A673 (cell line): ENCODE data around the gene SPDYA. TPM values are rescaled to one million over a fixed set of nuclear protein-coding genes. Genes with fewer than 3 reads are reported as not detected.

Experiments used
- BruUV-seq: library from RNA; stranded (reverse); fragments of 400-500 nt; replicated peaks from 2 replicates; lab custom pipeline; 2021; lab: Mats Ljungman, UMichigan
- CTCF ChIA-PET: fragments of 300-600 bp; sonication (Branson Sonifier 250); formaldehyde crosslinking; loops from one replicate; lab custom pipeline; 2022; ENCODE audit warnings: antibody characterized with exemption; lab: Charles Lee
- POLR2A ChIA-PET: fragments of 300-600 bp; sonication (Branson Sonifier 250); formaldehyde crosslinking; loops from one replicate; lab custom pipeline; 2022; ENCODE audit warnings: antibody characterized with exemption; ENCODE audit not compliant: low non-redundant PET; lab: Charles Lee
- DNase-seq: peaks from one replicate; pipeline ENCODE4 v3.0.0-alpha.2; 2015; ENCODE audit warnings: low spot score
- H3K27ac ChIP-seq: fragments of 200-600 bp; sonication (generic); 2 replicates; pipeline ENCODE4 v1.5.1; 2016; ENCODE audit warnings: mixed run types, low read depth, mild to moderate bottlenecking, mixed read lengths, antibody characterized with exemption, low read length; ENCODE audit not compliant: poor library complexity, severe bottlenecking
- H3K27me3 ChIP-seq: fragments of 200-600 bp; sonication (generic); replicated peaks from 2 replicates; pipeline ENCODE4 v1.6.1; 2017; ENCODE audit warnings: mixed run types, low read depth, mild to moderate bottlenecking, mixed read lengths, antibody characterized with exemption, low read length; ENCODE audit not compliant: insufficient read depth, poor library complexity
- H3K36me3 ChIP-seq: fragments of 200-600 bp; sonication (generic); 2 replicates; pipeline ENCODE4 v1.6.1; 2016; ENCODE audit warnings: mixed run types, mild to moderate bottlenecking, mixed read lengths, antibody characterized with exemption, low read length; ENCODE audit not compliant: insufficient read depth, poor library complexity, severe bottlenecking
- H3K4me1 ChIP-seq: fragments of 200-600 bp; sonication (generic); 2 replicates; pipeline ENCODE4 v1.6.1; 2017; ENCODE audit warnings: mixed run types, mild to moderate bottlenecking, mixed read lengths, antibody characterized with exemption, low read length; ENCODE audit not compliant: insufficient read depth, poor library complexity, severe bottlenecking
- H3K4me3 ChIP-seq: fragments of 200-600 bp; sonication (generic); 2 replicates; pipeline ENCODE4 v1.5.1; 2016; ENCODE audit warnings: low read depth, mixed run types, mild to moderate bottlenecking, mixed read lengths, low read length; ENCODE audit not compliant: poor library complexity, severe bottlenecking
- H3K9me3 ChIP-seq: fragments of 200-600 bp; sonication (generic); 2 replicates; pipeline ENCODE4 v1.6.1; 2016; ENCODE audit warnings: mixed run types, low read depth, mild to moderate bottlenecking, mixed read lengths, antibody characterized with exemption, low read length; ENCODE audit not compliant: poor library complexity, severe bottlenecking
- CTCF ChIP-seq: fragments of 300-800, 200-600 bp; sonication (generic); conservative IDR thresholded peaks from 2 replicates; pipeline ENCODE4 v1.5.1; 2017; ENCODE audit warnings: low read depth, mild to moderate bottlenecking, antibody characterized with exemption, low read length, moderate library complexity, mixed read lengths
- EZH2 ChIP-seq: fragments of 200-600 bp; sonication (generic); IDR thresholded peaks from 2 replicates; pipeline ENCODE4 v1.6.1; 2017; ENCODE audit warnings: borderline replicate concordance, low read depth, mild to moderate bottlenecking, mixed read lengths, antibody characterized with exemption, low read length; ENCODE audit not compliant: poor library complexity, severe bottlenecking
- intact Hi-C: fragments of 100-400 bp; cut with micrococcal nuclease; formaldehyde crosslinking; loops from one replicate; pipeline ENCODE4 v1.10.0; 2022; ENCODE audit not compliant: unreplicated experiment
- total RNA-seq: library from RNA; stranded (reverse); gene quantifications from 2 replicates; pipeline ENCODE4 v1.2.3, GENCODE V29; 2021

The SPDYA gene
- total RNA-seq, 1 experiment from 2014 or later: 1.2 TPM

- Histone ChIP-seq H3K4me1 (no peaks in the 10 kb centered on the region), H3K27ac (no peak overlapping the region), H3K4me3 (no peak overlapping the region), H3K9me3 (no peaks in the 10 kb centered on the region), H3K36me3 (no peaks in the 10 kb centered on the region), H3K27me3 (no peaks in the 10 kb centered on the region)
- intact Hi-C loops: loop anchor here (5.0 to 10.0 kb wide), 3 partner anchors 132 to 1250 kb away; no protein-coding TSS in a partner anchor
- BruUV-seq: no TSS peak
- TF ChIP-seq EZH2: no peak
- no peak for TF ChIP-seq CTCF
- ChIA-PET CTCF (no interaction called here), POLR2A (no interaction called here)
- no peak for DNase-seq
Measured at GRCh38 chr2:28824870-28825269, 14.2 kb downstream of the SPDYA start.

- intact Hi-C loops: loop anchor here (10.0 kb wide), 1 partner anchor 1246 kb away; no protein-coding TSS in a partner anchor
- ChIA-PET CTCF (no interaction called here), POLR2A (no interaction called here)
- Histone ChIP-seq H3K4me1 (no peaks in the 10 kb centered on the region), H3K36me3 (no peaks in the 10 kb centered on the region), H3K9me3 (no peaks in the 10 kb centered on the region), H3K27ac (no peak overlapping the region), H3K27me3 (no peaks in the 10 kb centered on the region), H3K4me3 (no peak overlapping the region)
- TF ChIP-seq CTCF: no peak
- TF ChIP-seq EZH2: no peak
- no TSS peak for BruUV-seq
- no peak for DNase-seq
Measured at GRCh38 chr2:28828382-28828781, 17.7 kb downstream of the SPDYA start.

- H3K27ac ChIP-seq: no peak overlapping the region
- no peak overlapping the region for H3K4me3 ChIP-seq
- no peaks in the 10 kb centered on the region for H3K27me3 ChIP-seq
- H3K4me1 ChIP-seq: no peaks in the 10 kb centered on the region
- H3K9me3 ChIP-seq: no peaks in the 10 kb centered on the region
- ChIA-PET CTCF (no interaction called here), POLR2A (interaction anchor here (0.6 kb wide), 1 partner anchor 189 kb away, joined by 3 read pairs; no protein-coding TSS in a partner anchor)
- no peak for DNase-seq
- no peaks in the 10 kb centered on the region for H3K36me3 ChIP-seq
- intact Hi-C loops: no loop called here
- TF ChIP-seq EZH2: no peak
- no peak for TF ChIP-seq CTCF
- no TSS peak for BruUV-seq
Measured at GRCh38 chr2:28833740-28834470, 23.3 kb downstream of the SPDYA start.
